GM12874 (cell line): ENCODE data around the gene KIF5A.

ENCODE experiments used
- TF ChIP-seq, protein P1 (sequence below): IDR thresholded peaks from 2 replicates; pipeline ENCODE4 v1.5.1; 2011; ENCODE audit warnings: low read depth, mild to moderate bottlenecking, control low read depth, low read length, moderate library complexity; ENCODE audit not compliant: insufficient read depth

The KIF5A gene

DNA sequence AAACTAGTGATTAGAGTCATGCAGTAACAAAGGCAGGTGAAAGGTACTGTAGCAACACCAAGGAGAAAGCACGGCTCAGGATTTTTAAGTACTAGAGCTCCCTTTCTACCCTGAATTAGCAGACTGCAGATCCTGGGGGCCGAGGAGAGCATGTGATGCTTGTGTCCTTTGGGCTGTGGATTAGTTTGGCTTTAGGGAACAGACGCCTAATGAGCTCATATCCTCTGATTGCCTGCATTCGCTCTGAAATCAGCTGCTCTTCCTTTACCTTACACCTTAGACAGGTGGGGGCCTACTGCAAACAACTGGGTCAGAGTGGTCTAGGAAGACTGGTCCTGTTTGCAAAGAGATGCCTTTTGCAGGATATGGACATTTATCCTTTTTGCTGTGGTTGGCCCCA lies 43.3 kb downstream of the KIF5A start:
- TF ChIP-seq, protein P1, sequence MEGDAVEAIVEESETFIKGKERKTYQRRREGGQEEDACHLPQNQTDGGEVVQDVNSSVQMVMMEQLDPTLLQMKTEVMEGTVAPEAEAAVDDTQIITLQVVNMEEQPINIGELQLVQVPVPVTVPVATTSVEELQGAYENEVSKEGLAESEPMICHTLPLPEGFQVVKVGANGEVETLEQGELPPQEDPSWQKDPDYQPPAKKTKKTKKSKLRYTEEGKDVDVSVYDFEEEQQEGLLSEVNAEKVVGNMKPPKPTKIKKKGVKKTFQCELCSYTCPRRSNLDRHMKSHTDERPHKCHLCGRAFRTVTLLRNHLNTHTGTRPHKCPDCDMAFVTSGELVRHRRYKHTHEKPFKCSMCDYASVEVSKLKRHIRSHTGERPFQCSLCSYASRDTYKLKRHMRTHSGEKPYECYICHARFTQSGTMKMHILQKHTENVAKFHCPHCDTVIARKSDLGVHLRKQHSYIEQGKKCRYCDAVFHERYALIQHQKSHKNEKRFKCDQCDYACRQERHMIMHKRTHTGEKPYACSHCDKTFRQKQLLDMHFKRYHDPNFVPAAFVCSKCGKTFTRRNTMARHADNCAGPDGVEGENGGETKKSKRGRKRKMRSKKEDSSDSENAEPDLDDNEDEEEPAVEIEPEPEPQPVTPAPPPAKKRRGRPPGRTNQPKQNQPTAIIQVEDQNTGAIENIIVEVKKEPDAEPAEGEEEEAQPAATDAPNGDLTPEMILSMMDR, result no peak

GRCh38 chr12:57600395-57600794 lies 50.6 kb downstream of the KIF5A start:
- TF ChIP-seq, protein P1, result no peak

DNA sequence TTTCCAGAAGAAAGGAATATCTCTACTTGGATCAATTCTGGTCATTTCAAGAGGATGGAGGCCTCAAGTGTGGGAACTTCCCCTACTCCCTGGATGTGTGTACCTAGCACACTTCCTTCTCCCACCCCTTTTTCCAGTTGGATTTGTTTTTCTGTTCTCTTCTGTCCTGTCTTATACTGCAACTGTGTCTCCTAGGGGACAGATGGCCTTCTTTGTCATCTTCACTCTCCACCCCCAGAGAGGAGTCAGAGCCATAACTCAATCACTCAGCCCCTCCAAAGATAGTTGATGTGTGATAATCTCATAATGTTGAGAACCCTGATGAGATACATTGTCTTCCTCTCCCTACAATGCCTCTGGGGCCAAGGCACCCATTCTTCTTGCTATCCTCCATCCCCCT lies 52.7 kb downstream of the KIF5A start:
- TF ChIP-seq, protein P1, result no peak

DNA sequence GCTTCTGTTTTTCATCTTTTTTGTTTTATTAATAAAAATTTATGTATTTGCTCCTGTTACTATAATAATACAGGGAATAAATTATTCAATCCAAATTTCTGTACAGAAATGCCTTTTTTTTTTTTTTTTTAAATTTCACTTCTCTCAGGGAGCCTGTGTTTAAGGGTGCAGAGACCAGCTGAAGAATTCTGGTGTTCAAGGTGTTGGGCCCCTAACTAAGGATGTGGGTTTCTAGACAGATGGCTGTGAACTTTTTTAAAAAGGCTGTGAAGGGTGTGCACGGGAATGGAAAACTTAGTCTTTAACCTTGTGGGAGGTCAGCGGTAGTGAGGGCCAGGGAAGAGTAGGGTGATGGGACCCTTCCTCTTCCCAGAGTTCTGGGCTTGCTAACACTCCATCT lies 53.5 kb downstream of the KIF5A start:
- TF ChIP-seq, protein P1, result no peak

DNA sequence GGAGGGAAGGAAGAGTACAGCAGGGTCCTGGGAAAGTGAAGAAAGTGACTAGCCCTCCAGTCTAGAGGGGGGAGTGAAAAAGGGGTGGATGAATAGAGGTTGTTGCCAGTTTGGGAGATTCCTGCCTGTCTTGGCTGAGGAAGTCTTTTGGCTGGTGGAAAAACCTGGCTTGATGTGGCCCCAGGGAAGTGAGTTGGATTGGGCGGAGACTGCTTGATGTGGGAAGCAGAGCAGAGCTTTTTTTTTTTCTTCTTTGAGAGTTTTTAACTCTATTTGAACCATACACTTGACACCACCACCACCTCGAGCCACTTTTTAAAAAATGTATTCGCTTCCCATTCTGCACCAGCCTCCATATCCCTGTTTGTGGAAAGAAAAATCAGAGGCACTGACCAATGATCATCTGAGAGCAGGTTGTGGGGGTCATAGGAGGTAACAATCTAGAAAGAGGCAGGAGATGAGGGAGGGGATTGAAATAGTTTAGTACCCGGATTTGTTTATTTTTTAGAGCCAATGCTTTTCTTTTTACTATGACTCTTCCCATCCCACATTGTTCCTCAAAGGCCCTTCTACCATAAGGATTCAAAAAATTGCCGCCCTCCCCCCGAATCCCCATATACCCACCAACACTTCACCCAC lies 54.1 kb downstream of the KIF5A start:
- TF ChIP-seq, protein P1, result no peak

DNA sequence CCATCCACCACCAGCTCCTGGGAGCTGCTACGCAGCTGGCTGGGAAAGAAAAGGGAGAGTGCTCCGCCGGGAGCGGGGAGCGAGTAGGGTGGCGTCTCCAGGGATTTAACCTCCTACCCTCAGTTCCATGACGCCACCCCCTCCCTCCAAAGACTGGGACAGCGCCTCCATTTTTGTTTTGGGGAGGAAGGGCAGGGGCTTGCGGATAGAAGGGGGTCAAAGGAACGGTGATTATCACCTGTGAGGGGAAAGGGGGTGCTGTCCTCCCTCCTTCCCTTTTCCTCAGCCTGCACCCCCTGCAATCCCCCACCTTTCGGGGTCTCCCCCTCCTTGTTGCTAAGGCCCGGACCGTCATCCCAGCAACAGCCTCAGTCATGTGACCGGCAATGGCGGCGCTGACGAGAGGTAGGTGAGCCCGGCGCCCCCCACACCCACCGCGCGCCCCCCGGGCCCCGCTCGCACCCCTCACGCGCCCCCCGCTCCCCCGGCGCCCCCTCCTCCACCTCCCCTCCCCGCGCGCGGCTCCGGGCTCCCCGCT lies 54.7 kb downstream of the KIF5A start, which contains the start of gene DTX3:
DTX3 (plus strand) TSS at position 371 of the 538 bp plus-strand sequence. CDS start 1,694 bp downstream, outside the sequence.
- TF ChIP-seq, protein P1, result no peak

GRCh38 chr12:57604992-57605810 lies 55.4 kb downstream of the KIF5A start:
- TF ChIP-seq, protein P1, result no peak
